ENCODE measurements around the gene RSPH6A.

GRCh38 chr19:45817010-45817724 lies 2.1 kb upstream of the RSPH6A start:
- TF ChIP-seq CTCF (conservative IDR thresholded peaks at IDR 0.05; ENCODE audit: low read length) (peak; percentile 95), EZH2phosphoT487 (IDR thresholded peaks at IDR 0.05; ENCODE audit: borderline replicate concordance) (no peak)

All from Loucy (cell line).